ENCODE measurements around the gene FGF14.

FGF14 gene

DNA sequence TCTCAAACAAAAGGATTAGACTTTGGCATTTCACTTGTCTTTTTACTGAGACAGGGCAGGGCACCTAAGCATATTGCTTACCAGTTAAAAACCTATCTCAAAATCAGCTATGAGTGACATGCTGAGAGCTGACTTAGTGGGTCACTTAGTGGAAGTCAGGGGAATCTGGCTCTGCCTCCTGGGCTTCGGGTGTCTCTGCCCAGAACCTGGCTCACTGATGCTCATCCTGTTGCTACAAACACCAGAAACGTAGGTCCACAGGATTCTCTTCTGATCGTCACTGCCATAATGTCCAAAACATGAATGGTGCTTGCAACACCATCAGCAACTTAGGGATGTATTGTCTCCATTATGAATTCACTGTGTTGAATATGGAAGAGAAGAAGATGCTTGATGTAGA is 673.2 kb downstream of the FGF14 start:
- DNase-seq, result no peak

DNA sequence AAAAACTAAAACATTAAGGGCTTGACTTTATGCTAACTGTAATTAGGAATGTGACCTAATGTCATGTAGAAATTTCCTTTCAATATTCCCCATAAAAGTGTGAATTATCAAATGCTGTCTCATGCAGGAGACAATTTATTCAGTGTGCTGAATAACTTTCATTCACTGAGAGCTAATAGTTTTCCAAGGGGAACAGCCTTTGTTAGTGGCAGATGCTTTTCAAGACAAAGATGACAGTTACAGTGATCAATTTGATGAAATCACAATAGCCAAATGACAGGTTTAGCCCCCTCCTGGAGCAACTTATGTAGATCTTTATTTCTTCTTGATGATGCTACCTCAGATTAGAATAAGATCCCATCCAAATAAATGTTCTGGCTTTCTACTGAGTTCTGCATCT is 673.8 kb downstream of the FGF14 start:
- DNase-seq, result no peak

DNA sequence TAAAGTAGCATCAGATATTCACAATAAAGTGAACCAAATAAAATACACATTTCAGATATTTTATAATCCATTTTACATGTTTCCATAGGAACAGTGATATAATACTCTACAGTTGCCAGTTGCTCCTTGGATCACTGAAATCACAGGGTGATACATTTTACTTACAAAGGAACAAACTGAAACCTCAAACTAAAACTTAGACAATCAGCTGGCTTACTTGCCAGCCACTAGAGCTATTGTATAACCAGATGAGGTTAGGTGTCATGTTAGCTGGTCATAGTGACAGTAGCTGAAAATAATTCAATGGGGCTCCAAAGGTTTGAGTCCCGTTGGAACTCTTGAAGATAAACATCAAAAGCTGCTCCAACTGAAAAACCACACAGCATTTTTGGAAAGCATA is 674.7 kb downstream of the FGF14 start:
- no peak for DNase-seq

- no peak for DNase-seq
These were observed 675.2 kb downstream of the FGF14 start for GRCh38 chr13:101726681-101727080.

- DNase-seq, result no peak
These were observed 683.4 kb downstream of the FGF14 start for GRCh38 chr13:101718496-101718895.

DNA sequence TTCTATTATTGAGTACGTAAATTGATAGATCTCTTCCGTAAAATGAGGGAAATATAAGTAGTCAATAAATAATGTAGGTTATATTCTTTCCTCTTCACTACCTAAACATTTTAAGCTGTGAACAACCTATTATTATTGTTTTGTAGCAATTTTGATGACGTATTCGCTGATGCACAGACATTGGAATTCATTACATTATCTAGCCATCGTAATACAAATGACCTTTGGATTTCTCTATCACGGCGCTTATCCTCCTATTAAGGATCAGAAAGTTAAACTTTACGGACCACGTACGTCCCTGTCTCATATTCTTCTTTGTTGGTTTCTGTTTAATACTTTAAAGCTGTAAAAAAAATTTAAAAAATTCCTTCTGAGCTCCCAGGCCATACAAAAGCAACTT is 684.5 kb downstream of the FGF14 start:
- no peak for DNase-seq

DNA sequence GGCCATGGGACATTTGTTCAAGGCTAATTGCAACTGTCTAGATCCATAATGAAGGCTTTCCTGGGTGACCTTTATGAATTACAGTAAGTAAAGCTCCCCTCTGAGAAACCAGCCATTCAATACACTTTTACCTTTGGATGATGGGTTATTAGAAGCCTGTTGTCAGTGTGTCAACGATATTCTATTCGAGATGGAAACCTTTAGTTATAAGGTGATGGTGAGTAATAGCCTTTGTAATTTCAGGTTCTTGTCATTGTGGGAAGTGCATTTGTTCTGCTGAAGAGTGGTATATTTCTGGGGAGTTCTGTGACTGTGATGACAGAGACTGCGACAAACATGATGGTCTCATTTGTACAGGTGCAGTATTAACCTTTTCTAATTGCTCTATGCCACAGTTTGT is 687.7 kb downstream of the FGF14 start:
- DNase-seq, result no peak

GRCh38 chr13:101712026-101712348 is 689.9 kb downstream of the FGF14 start:
- no peak for DNase-seq

GRCh38 chr13:101711307-101712025 is 690.4 kb downstream of the FGF14 start:
- no peak for DNase-seq

- DNase-seq, result no peak
These were observed 691.9 kb downstream of the FGF14 start for GRCh38 chr13:101709952-101710351.

DNA sequence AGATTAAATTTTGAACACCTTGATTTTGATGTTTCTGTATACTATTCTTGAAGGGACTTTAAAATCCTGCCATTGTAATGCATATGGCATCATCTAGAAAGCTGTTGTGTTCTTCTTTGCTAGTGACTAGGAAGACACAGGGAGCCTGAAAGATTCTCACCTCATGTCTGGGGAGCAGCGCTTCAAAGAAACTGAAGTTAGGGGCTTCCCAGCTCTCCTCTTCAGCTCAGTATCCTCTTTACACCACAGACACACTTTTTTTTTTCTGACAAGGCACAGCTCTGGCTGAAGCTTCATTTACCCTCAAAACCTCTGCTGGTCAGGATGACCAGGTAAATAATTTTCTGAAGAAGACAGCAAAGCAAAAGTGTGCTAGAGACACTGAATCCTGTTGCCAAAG is 693.7 kb downstream of the FGF14 start:
- no peak for DNase-seq

DNA sequence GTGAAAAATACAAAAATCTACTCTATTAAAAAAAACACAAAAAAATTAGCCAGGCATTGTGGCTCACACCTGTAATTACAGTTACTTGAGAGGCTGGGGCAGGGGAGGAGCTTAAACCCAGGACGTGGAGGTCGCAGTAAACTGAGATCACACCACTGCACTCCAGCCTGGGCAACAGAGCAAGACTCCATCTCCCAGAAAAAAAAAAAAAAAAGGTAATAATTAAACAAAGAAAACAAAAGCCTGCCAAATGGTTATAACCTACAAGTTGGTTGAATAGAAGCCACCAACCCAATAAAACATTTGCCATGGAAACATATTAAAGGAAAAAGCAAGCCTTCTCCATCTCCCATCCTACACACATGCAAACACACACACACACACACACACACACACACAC is 694.2 kb downstream of the FGF14 start:
- DNase-seq, result no peak

GRCh38 chr13:101706651-101707050 is 695.2 kb downstream of the FGF14 start:
- peak in 1 of 51 donors; percentile 27 for DNase-seq

DNA sequence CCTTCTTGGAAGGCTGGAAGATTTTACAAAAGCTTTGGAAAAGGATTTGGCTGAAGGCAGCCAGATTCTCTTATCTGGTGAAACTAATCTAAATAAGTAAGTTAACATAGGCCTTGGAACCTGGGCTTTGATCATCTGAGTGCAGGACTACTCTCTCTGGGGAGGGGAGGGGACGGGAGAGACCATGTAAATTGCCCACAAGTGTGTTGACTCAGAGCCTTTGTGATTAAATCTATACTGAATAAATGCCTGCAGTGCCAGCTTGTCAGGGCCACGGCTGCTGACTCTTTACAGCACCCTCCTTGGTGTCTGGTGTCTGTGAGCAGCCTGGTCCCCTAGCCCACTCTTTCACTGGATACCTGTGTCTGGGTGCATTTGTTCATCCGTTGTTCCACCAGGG is 698.0 kb downstream of the FGF14 start:
- no peak for DNase-seq

GRCh38 chr13:101703081-101703480 is 698.8 kb downstream of the FGF14 start:
- no peak for DNase-seq

DNA sequence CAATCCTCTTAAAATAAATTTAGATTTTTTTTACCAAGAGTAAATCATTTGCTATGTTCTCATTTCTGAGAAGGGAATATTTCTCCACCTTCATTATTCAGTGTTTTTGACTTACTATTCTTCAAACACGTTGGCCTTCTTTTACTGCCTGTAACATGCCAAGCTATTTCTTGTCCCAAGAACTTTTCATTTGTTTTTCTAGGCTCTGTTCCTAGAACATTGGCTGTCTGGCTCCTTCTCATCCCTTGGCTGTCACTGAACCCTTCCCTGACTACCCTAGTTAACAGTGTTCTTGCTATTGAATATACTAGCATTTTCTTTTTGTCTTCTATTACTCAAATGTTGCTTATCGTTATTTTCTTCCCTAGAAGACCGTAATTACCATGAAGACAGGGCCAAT is 701.2 kb downstream of the FGF14 start:
- DNase-seq, result peak in 1 of 51 donors; percentile 7

DNA sequence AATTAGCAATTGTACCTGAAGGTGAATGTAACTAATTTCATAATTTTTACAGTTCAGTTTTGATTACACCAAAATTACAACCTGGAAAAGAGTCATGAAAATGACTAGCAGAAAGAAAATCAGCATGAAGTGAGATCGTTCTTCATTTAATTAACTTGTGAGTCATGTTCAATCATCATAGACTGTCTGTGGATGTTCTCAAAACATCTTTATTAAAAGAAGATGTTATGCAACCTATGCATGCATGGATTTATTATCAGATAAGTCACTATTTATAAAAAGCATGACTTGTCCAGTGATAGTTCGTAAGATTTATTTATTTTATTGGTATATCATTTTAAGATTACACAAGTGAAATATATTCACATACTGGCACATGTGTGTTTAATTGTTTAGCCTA is 703.4 kb downstream of the FGF14 start:
- no peak for DNase-seq

- DNase-seq, result no peak
These were observed 704.1 kb downstream of the FGF14 start for GRCh38 chr13:101697745-101698144.

DNA sequence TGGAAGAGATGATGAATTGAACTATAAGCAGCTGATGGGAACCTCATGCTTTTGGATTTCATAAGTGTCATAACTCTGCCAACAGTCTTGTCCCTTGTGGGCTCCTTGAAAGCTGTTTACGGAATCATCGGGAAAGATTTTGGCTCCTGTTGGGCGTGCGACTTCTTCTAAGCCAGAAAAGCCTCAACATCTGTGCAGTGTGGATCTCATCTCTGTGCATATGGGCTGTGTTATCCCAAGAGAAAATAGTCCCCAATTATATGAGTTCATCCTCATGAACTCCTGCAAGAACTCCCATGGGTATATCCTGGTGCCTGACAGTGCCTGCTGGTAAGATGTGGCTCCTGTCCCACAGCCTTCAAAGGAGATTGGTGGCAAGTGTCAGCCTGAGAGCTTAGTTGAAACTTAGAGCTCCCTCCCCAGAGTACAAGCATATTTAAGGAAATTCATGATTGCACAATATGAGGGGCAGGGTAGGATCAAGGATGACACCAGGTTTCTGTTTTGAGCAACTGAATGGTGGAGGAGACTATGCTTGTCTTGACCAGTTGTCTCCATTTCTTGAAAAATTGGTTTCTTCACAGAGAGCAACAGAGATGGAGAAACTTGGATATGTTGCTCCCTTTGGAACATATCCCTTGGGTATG is 705.9 kb downstream of the FGF14 start:
- no peak for DNase-seq

DNA sequence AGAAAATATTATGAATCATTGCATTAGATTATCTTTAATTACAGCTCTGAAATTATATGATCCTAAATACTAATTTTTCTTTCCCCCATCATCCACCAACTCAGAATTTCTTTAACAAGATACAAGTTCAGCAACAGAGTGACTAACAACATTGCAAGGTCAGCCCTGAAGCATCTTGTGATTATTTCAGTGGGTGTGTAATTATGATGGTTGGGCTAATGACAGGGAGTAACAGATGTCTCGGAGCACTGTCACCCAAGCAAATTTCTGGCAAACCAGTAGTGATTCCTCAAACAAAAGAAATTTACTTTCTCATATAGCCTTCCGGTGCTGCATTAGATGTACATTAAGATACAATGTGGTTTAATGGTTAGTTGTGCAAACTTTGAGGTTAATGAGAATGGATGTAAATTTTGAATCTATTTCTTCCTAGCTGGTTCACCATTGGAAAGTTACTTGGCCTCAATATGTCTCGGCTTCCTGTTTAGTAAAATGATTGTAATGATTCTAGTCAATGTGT is 710.4 kb downstream of the FGF14 start:
- DNase-seq, result no peak

- DNase-seq, result no peak
These were observed 711.0 kb downstream of the FGF14 start for GRCh38 chr13:101690871-101691270.

GRCh38 chr13:101686003-101686402 is 715.8 kb downstream of the FGF14 start:
- DNase-seq, result no peak

DNA sequence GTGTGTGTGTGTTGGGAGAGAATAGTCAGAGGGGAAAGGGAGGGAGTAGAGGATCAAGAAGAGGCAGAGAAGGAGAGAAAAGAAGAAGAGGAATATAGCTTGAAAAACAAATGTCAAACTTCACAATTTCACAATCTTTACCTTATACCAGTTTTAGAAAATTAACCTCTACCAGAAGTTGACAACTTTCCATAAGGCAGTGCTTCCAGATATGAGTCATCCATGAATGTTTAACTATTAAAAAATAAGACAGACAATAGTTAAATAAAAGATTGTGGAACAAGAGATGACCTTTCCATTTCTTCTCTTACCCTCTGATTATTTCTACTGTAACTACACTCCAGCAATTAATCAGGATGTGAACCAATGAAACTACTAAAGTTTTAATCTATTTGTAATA is 720.0 kb downstream of the FGF14 start:
- no peak for DNase-seq
